Dedifferentiated amniotic fluid mesenchymal stem cell (primary cell): ENCODE data around the gene FXYD4.
"Not testable (repeated sequence)": the region's sequence is repeated elsewhere in the genome, so short reads cannot be mapped to it uniquely, and the experiment has no call there.

Experiments used
- DNase-seq: peaks from one replicate; pipeline ENCODE4 v3.0.0-alpha.2; 2016; ENCODE audit errors: extremely low spot score

Gene FXYD4, protein sequence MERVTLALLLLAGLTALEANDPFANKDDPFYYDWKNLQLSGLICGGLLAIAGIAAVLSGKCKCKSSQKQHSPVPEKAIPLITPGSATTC

DNA sequence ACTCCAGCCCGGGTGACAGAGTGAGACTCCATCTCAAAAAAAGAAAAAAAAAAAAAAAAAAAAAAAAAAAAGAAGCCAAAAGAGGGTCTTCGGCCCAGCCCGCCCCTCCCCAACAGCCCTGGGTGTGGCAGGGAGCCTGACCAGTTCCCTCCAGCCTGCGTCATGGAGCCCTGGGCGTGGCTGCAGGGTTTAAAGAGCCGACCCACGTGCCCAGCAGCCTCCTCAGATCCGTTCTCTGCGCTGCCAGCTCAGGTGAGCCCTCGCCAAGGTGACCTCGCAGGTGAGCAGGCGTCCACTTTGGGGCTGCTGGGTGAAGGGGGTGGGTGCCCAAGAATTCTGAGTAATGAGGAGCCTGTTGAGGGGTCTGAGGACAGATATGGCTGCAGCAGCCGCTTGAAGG is at the start of gene FXYD4:
Gene FXYD4 (plus strand): TSS at position 219 of the 400 bp plus-strand sequence. CDS start 2,111 bp downstream, outside the sequence.
- no peak for DNase-seq

DNA sequence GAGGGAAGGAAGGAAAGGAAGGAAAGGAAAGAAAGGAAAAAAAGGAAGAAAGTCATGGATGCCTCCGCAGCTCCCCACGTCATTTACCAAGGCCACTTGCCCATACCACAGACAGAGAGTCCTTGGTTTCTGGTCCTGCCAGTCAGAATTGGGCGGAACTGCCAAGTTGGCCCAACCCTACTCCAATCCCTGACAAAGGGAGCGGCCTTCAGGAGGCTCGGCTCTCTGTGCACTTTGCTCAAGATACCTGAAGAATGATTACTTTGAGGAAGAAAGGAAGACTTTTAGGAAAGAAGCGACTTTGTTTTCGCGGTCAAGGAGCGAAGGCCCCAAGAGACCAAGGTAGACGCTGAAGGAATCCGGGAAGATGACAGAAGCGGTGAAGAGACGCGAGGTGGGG is 49.1 kb upstream of the FXYD4 start:
- no peak for DNase-seq

DNA sequence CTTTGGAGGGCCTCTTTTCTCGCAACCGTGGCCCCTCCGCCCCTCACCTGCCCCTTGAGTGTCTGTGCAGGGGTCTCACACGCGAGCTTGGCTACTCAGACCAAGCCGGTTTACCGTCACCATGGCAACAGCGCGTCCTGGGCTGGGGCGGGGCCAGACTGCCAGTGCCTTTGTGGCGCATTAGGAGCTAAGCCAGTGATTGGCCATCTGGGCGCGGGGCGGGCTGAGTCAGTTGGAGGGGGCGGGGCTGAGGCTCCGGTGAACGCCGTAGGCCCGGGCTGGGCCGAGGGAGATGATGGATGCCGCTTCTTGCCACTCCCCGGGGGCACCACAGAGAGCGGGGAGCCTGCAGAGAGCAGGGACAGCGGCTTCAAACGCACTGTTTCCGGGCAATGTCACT is 48.7 kb upstream of the FXYD4 start:
- DNase-seq = peak; percentile 62

DNA sequence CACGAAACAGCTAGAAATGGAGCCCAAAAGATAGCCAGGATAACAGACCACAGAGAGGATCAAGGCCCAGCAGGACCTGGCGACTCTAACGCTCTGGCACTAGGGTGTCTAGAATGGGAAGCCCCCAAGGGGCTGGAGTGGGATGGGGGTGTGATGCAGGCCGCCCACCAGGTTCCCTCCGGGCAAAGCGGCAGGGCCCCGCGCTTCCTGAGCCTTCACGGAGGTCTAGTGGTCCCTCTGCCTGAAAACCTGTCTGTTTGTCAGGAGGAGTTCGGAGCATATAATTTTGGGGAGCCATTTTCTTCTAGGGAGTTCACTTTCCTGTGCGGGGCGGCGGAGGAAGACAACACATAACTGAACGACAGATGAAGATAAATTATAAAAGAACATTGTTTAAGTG is 48.2 kb upstream of the FXYD4 start:
- no peak for DNase-seq

DNA sequence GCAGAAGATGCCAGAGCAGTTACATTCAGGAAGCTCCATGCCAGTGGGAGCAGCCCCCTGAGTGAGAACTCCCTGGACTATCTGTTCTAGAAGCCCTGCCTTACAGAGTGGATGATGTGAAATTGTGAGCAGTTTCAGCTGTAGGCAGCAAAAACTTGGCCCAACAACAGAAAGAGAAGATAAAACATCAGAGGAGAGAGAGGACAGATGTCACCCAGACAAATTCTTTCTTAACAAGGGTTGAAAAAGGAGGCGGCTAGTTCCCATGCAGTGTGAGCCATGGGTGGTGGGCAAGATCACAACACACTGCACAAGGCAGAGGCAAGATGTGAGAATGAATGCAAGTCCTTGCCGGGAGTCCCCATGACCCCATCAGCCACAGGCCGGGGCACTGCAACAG is 46.6 kb upstream of the FXYD4 start:
- DNase-seq = no peak

DNA sequence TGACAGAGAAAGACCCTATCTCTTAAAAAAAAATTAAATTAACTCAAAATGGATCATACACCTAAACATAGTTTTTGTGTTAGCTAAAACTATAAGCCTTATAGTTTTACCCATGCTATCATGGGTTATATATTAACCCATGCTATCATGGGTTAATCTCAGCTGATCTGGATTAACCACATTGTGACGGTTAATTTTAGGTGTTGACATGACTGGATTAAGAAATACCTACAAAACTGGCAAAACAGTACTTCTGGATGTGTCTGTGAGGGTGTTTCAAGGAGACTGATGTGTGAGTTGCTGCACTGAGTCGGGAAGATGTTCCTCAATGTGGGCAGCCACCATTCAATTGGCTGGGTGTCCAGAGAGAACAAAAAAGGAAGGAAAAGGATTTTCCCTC is 44.3 kb upstream of the FXYD4 start:
- DNase-seq = no peak

DNA sequence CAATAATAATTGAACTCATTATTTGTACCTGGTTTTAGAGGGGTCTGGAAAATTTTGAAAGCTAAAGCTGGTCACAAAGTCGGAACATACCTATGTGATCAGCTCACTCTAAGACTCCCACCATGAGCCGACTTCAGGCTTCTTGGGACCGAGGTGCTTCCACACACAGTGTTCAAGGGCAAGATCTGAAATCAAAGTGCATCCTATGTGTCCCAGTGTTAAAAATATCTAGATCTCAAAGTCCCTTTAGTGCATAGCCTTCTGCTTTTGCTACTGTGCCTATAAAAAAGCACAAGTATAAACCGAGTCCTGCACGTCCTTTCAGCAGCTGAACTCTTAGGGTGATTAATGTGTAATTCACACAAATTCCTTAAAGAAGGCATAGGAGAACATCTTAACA is 43.5 kb upstream of the FXYD4 start:
- no peak for DNase-seq

DNA sequence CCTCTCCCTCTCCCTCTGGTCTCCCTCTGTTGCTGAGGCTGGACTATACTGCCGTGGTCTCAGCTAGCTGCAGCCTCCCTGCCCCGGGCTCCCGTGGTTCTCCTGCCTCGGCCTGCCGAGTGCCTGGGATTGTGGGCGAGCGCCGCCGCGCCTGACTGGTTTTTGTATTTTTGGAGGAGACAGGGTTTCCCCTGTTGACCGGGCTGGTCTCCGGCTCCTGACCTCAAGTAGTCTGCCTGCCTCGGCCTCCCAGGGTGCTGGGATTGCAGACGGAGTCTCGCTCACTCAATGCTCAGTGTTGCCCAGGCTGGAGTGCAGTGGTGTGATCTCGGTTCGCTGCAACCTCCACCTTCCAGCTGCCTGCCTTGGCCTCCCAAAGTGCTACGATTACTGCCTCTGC is 42.6 kb upstream of the FXYD4 start:
- not testable (repeated sequence) for DNase-seq

DNA sequence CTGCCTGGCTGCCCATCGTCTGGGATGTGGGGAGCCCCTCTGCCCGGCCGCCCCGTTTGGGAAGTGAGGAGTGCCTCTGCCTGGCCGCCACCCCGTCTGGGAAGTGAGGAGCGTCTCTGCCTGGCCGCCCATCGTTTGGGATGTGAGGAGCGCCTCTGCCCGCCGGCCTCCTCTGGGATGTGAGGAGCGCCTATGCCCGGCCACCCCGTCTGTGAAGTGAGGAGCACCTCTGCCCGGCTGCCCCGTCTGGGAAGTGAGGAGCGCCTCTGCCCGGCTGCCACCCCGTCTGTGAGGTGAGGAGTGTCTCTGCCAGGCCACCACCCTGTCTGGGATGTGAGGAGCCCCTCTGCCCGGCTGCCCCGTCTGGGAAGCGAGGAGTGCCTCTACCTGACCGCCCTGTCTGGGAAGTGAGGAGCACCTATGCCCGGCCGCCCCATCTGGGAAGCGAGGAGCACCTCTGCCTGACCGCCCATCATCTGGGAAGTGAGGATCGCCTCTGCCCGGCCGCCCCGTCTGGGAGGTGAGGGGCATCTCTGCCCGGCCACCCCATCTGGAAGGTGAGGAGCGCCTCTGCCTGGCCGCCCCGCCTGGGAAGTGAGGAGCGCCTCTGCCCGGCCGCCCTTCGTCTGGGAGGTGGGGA is 42.1 kb upstream of the FXYD4 start:
- not testable (repeated sequence) for DNase-seq

DNA sequence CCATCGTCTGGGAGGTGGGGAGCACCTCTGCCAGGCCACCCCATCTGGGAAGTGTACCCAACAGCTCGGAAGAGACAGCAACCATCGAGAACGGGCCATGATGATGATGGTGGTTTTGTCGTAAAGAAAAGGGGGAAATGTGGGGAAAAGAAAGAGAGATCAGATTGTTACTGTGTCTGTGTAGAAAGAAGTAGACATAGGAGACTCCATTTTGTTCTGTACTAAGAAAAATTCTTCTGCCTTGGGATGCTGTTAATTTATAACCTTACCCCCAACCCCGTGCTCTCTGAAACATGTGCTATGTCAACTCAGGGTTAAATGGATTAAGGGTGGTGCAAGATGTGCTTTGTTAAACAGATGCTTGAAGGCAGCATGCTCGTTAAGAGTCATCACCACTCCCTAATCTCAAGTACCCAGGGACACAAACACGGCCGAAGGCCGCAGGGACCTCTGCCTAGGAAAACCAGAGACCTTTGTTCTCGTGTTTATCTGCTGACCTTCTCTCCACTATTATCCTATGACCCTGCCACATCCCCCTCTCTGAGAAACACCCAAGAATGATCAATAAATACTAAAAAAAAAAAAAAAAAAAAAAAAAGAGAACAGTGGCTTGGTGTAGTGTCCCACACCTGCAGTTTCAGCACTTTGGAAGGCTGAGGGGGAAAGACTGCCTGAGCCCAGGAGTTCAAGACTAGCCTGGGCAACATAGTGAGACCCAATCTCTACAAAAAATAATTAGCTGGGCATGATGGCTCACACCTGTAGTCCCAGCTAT is 41.2 kb upstream of the FXYD4 start:
- not testable (repeated sequence) for DNase-seq

DNA sequence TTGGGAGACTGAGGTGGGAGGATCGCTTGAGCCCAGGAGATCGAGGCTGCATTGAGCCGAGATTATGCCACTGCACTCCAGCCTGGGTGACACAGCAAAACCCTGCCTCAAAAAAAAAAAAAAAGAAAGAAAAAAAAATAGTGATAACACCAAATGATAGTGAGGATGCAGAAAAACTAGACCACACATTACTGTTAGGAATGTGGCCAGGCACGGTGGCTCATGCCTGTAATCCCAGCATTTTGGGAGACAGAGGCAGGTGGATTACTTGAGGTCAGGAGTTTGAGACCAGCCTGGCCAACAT is 40.7 kb upstream of the FXYD4 start:
- DNase-seq = not testable (repeated sequence)

DNA sequence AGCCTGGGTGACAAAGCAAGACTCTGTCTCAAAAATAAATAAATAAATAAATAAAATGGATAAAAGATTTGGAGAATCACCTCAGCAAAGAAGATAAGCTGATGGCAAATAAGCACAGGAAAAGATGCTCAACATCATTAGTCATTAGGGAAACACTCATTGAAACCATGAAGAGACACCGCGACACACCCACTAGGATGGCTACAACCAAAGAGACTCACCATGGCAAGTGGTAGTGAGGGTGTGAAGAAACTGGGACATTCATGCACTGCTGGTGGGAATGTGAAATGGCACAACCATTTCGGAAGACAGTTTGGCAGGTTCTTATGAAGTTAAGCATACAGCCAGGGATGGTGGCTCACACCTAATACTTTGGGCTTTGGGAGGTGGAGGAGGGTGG is 37.8 kb upstream of the FXYD4 start:
- no peak for DNase-seq

DNA sequence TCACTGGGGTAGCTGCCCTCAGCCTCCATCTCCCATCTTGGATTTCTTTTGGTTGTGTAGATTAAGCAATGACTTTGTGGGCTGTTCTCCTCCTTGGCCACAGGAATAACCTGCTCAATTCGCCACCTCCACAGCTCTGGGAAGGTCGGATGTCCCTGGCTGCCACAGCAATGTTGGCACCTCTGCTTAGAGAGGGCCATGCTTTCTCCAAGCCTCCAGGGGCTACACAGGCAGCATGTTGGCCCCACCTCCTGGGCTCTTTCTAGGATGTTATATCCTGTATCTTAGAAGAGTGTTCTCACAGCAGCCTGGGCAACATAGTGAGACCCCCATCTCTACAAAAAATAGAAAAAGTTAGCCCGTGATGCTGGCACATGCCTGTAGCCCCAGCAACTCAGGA is 35.4 kb upstream of the FXYD4 start:
- DNase-seq = no peak

DNA sequence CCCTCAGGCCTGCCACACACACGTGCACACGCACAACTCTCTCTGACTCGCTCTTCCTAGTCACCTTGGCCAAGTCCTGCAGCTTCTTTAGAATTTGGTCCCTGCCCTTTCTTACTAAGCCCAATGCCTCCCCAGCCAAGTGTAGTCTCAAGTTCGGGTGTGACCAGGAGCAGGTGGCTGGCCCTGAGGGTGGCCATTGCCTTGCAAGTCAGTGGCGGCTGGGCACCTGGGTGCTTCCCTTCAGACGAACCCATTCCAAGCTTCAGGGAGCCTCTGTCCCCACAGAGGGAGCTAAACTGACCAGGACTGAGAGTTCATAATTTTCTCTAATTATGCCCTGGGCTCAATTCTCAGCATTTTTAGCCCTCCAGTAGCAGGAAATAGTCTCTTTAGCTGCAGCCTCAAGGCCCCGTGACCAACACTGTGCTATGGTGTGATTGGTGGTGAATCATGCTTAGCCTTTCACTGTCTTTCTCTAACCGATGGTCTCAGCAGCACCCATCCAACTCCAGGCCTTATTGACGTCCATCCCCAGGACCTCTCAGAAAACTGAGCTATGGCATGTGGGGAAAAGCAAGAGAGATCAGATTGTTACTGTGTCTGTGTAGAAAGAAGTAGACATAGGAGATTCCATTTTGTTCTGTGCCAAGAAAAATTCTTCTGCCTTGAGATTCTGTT is 34.7 kb upstream of the FXYD4 start:
- no peak for DNase-seq

DNA sequence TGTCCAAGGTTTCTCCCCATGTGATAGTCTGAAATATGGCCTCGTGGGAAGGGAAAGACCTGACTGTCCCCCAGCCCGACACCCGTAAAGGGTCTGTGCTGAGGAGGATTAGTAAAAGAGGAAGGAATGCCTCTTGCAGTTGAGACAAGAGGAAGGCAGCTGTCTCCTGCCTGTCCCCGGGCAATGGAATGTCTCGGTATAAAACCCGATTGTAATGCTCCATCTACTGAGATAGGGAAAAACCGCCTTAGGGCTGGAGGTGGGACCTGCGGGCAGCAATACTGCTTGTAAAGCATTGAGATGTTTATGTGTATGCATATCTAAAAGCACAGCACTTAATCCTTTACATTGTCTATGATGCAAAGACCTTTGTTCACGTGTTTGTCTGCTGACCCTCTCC is 33.9 kb upstream of the FXYD4 start:
- DNase-seq = not testable (repeated sequence)

DNA sequence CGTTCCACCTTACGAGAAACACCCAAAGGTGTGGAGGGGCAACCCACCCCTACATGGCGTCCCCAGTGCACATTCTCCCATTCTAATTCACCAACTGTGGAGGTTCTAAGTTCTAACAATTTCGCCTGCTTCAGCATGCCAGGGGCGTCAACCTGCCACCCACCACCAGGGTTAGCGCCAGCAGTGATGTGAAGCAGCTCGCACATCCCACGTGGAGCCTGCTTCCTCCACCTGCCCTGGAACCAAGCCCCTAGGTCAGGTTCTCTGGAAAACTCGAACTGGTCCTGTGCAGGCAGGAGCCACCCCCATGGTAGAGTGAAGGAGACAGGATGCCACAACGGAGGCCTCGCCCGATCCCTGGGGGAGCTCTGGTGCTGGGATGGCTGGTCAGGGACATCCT is 33.3 kb upstream of the FXYD4 start:
- no peak for DNase-seq

DNA sequence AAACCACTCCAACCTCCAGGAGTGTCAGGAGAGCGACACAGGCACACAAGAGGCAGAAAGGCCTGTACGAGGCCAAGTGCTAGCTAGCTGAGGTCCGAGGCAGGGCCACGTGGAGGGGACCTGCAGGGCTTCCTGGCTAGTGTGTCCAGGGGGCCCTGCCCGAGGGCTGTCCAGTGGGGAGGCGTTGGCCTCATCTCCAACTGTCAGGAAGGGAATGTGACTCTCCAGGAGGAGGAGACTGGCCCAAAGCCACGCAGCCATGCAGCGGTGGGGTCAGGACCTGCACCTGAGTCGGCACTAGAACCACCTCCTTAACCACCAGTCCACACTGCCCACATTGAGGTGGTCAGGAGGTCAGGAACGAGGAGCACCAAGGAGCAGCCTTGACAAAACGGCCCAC is 32.3 kb upstream of the FXYD4 start:
- DNase-seq = no peak

DNA sequence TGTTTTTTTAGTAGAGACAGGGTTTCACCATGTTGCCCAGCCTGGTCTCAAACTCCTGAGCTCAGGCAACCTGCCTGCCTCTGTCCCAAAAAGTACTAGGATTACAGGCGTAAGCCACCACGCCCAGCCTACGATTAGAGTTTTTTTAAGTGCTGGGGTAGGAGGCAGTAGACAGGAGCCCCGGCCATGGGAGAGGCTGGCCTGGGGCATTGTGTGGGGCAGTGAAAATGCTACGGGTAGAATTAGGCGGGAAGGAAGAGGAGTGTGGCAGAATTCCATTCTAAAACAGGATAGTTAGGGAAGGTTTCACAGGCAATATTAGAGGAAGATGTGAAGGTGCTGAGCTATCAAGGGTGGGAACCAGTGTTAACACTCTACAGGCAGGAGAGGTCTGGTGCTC is 31.3 kb upstream of the FXYD4 start:
- DNase-seq = no peak

DNA sequence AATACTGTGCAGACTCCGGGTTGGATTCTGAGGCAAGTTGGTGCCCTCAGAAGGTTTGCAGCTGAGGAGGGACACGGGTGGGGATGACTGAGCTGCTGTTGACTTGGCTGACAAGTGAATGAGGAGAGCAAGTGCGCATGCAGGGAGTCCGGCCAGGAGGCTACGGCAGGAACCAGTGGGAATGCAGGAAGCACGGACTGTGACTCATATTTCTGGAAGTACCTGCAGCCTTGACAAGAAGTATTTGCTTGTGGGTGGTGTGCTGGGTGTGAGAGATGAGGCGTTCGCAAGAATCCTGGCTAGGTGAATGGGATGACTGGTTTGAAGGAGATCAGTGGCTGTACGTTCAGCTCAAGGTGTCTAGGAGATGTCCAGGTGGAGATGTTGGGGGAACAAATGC is 30.8 kb upstream of the FXYD4 start:
- DNase-seq = no peak

DNA sequence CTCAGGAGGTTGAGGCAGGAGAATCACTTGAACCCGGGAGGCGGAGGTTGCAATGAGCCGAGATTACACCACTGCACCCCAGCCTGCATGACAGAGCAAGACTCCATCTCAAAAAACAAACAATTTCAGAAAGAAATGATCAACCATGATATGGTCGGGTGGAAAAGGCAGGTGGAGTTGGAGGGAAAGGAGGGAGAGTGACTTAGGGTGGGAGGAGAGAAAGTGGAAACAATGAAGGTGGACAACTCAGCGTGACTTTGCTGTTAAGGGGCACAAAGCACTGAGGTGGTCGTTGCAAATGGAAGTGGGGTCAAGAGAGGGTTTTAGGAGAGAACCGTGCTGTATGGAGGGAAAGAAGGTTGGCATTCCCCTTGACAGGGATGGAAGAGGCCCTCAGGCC is 30.0 kb upstream of the FXYD4 start:
- DNase-seq = no peak

DNA sequence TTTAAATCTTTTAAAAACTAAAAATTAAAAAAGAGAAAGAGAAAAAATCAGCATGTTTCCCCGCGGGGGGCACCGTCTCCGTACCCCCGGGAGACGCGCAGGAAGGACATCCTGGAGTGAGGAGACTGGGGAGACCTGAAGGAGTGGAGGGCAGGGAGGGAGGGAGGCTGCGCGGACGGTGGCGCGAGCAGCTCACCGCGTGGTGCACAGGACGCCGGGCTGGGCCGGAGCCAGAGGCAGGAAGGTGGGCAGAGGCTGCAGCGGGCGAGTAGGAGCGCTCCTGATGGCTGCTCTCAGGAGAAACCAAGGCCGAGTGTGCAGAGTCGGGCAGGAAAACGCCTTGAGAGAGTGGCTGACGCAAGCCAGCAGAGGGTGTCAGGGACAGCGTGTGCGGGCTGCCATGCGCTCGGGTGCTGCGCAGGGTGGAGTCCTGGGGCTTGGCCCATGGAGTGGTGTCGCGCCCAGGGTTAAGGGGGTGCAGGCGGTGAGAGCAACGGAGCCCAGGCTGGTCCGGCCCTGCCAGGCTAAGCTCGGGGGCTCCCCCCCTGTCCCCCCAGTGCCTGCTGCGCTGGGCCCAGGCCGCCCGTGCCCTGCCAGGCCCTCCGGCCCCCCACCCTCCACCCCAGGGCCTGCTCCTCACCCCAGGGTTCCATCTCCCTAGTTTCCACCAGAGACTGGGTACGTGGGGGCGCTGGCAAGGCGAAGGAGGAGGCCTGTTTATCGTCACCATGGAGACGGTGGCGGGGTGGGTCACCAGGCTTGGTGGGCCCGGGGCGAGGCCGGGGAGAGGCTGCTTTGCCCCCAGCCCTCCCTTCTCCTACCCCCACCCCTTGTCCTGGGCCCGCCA is 28.9 kb upstream of the FXYD4 start:
- no peak for DNase-seq

DNA sequence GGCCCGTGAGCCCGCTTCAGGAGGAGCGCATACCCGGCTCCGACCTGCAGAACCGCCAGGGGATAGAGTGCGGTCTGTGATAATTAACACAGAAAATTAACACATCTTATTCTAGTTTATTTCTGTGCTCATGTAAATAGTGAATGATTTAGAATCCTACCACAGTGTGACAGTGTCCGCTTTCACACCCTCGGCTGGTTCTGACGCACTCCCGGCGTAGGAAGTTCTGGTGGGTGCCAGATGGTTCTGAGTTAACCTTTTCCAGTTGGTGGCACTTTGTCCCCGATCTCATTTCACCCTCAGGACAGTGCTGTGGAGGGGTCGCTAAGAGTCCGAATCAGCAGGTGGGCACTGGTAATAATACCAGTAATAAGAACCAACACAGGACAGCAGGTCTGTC is 28.3 kb upstream of the FXYD4 start:
- no peak for DNase-seq
